ENCODE measurements around the gene KCNN3.

The KCNN3 gene

GRCh38 chr1:154859151-154859785 is 10.8 kb downstream of the KCNN3 start:
- DNase-seq: no peak

DNA sequence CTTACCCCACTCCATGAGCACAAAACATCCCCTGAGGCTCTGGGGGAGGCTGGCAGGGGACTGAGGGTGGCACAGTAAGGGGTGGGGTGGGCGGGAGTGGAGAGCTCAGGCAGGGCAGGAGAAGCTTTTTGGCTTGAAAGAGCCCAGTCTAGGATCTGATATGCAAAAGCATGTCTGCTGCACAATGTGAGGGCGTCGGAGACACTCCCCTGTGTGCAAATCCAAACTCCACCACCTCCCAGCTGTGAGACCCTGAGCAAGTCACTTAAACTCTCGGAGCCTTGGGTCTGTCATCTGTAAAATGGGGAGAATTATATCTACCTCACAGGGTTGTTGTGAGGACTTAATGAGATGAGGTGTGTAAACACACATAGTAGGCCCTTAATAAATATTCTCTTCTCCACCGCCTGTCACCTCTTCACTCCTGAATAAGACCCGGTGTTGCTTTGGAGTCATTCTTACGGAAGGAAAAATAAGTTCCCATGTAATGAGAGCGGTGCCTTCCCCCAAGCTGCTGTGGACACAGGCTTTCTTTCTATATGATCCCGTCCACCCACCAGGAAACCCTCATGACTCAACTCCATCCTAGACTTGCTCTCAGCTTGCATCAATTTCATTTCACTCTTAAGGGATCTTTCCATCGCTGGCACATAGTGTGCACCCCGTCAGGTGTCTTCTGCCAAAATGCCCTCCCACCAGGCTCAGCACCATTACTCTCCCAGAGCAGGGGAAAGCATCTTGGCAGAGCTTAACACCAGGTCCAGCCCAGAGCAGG is 12.5 kb downstream of the KCNN3 start:
- DNase-seq: no peak

GRCh38 chr1:154857022-154857421 is 13.1 kb downstream of the KCNN3 start:
- no peak for DNase-seq

DNA sequence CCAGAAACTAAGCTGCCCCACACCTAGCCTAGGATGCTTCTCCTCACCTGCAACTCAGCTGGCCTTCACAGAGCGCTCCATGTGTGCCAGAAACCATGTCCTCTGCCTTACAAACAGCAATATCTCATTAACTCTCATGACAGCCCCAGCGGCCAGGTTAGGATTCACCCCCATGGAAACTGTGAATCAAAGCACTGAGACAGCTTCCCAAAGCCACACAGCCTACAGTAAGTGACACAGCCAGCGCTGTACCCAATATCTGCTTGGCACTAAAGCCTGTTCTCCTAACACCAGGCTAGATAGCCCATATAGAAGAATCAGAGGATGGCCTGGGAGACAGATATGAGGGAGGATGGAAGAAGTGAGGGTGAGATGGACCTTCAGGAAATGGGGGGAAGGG is 13.5 kb downstream of the KCNN3 start:
- DNase-seq: no peak

GRCh38 chr1:154856049-154856448 is 14.0 kb downstream of the KCNN3 start:
- peak; percentile 67 for DNase-seq

- no peak for DNase-seq
These were observed 14.8 kb downstream of the KCNN3 start for GRCh38 chr1:154855186-154855851.

- DNase-seq: no peak
These were observed 17.2 kb downstream of the KCNN3 start for GRCh38 chr1:154852845-154853244.

DNA sequence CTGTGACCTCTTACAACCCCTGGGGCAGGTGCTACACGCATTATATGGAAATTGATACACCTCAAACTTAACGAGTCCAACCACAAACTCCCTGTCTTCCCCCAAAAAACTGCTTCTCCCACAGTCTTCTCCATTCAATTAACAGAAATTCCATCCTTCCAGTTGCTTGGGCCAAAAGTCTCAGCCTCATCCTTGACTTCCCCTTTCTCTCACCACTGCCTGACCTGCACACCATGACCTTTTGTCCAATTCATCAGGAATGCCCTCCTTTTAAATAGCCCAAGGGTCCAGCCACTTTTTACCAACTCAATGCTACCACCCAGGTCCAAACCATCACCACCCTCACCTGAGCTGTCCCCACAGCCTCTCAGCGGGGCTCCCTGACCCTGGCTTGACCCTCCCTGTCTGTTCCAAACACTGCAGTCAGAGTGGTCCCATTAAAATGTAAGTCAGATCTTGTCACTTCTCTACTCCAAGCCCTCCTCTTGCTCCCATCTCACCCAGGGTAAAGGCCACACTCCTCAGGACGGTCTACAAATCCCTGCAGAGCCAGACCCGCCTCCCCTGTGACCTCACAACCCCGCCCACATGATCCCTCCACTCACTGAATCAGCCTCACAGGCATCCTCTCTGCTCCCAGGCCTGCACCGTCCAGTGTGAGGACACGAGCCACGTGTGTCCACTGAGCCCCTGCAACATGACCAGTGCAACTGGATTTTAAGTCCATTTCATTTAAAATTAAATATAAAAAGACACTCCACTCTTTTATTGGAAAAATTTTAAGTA is 18.5 kb downstream of the KCNN3 start:
- no peak for DNase-seq

DNA sequence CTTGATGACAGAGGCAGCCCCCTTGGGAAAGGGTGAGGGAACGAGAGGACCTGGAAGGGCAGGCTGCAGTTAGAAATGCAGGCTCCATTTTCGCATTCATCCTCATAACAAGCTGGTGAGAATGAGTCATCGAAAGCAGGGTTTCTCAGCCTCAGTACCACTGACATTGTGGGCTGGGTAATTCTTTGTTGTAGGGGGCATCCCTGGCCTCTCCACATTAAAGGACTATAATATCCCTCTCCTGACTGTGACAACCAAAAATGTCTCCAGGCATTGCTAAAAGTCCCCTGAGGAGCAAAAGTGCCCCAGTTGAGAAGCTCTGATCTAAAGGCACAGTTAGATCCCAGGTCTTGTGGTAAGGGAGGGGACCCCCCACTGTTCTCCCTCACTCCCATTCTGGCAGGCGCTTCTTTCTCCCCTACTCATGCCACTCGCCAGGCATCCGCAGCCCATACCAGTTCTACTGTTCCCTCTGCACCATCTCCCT is 20.4 kb downstream of the KCNN3 start:
- no peak for DNase-seq

- peak; percentile 21 for DNase-seq
These were observed 21.1 kb downstream of the KCNN3 start for GRCh38 chr1:154848983-154849382.

- peak; percentile 62 for DNase-seq
These were observed 22.2 kb downstream of the KCNN3 start for GRCh38 chr1:154847891-154848290.

DNA sequence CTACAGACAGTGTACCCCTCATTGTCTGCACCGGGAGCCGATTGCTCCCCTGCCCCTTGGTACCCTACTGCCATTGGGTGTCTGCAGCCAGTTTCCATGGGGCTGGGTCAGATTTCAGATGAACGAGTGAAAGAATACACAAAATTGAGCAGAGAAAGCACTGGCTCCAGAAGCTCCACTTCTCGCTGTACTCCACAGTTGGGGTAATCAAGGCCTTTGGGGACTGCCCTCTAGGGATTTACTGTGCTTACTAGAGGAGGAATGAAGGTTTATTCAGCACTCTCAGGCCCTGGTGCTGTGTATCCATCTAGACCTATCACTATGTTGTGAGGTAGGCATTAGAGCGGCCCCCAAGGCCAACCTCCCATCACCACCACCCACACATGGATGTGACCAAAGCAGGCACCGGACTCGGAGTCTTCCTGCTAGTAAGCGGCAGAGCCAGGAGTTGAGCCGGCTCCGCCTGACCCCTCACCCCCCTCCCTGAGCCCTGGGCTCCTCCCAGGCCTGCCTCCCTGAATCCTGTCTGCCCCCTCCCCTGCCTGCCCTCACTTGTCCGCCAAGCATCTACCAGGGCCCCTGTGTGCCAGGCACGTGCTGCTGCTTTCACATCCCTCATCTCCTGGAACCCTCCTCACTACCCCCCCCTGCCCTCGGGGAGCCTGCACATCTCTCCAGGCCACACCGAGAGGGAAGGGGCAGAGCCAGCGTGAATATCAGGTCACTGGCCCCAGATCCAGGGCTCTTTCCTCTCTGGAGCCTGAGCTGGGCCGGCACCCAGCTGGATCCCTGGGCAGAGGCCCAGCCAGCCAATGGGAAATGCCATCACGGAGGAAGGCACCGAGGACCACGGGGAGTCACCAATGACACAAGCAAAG is 23.3 kb downstream of the KCNN3 start:
- DNase-seq: no peak

GRCh38 chr1:154845879-154846278 is 24.2 kb downstream of the KCNN3 start:
- peak; percentile 59 for DNase-seq

- DNase-seq: no peak
These were observed 24.9 kb downstream of the KCNN3 start for GRCh38 chr1:154845174-154845573.

GRCh38 chr1:154844297-154844681 is 25.8 kb downstream of the KCNN3 start:
- DNase-seq: no peak

GRCh38 chr1:154843636-154844296 is 26.3 kb downstream of the KCNN3 start:
- no peak for DNase-seq

- DNase-seq: no peak
These were observed 27.4 kb downstream of the KCNN3 start for GRCh38 chr1:154842635-154843034.

GRCh38 chr1:154841384-154841783 is 28.7 kb downstream of the KCNN3 start:
- no peak for DNase-seq

DNA sequence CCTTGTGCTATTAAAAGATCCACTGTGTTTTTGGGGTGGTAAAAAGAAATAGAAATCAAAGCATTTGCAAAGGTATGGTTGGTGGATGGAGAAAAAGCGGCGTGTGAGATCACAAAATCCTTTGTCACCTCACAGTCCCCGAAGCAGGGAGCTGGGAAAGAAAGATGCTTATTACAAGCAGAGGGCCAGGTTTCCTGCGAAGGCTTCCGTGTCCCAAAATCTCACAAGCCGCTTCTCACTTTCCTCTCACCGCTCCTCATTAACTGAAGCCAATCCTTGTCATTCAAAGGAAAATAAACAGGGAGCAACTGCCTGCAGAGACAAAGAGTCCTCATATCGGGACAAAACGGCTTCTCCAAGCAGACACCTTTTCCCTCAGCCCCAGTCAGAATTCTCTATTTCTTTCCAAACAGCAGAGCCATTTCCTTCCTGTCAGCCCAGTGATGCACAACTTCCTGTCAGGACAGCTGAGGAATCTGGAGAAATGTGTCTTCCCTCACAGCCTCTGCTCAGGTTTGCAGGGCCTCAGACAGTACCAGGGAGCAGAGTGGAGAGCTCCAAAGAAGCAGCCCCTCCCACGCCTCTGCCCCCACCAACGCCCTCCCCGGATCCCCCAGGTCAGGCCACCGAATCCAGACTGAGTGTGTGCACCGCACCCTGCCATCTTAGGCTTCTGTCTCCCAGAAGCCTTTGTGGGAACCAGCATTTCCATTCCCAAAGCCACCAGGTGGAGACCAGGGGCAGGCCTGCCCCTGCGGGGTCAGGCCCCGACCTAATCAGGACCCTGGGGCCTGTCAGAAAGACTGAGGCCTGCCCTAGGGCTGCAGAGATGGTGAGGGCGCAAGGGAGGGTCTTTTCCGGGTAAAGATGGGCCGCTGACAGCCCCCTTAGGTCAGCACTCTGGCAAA is 29.6 kb downstream of the KCNN3 start:
- DNase-seq: no peak

DNA sequence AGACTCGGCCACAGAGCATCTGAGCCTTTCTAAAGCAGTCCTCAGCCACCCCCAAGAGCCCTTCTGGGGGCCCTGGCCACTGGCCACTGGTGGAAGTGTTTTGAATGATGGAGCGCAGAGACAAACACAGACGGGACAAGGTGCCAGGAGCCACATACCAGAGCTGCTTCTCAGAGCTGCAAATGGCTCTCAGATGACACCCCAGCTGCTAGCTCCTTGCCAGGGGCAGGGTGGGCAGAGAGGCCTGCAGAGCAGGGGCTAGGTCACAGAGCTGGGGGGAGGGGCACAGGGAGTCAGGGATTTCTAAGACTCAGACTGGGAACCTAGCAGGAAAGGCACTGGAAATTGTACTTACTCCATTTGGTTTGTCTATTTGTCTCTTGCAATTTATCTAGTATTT is 30.4 kb downstream of the KCNN3 start:
- no peak for DNase-seq
